Stimulated activated CD8-positive, alpha-beta memory T cell treated with anti-CD3 and anti-CD28 coated beads, Interleukin-4, amount 100 ng/mL, for 48 hours (primary cell): ENCODE results near the gene PCP2.

Experiments
- DNase-seq: peaks from one replicate; pipeline ENCODE4 v3.0.0-alpha.2; 2020

PCP2 gene

GRCh38 chr19:7633698-7634097, at the start of gene PCP2:
TSS of gene PCP2 (minus strand) at chr19:7633719. CDS start at chr19:7633457, 262 bp downstream.
- no peak for DNase-seq

- DNase-seq: no peak
Measured at GRCh38 chr19:7682175-7682855, 48.8 kb upstream of the PCP2 start.

- peak; percentile 90 for DNase-seq
Measured at GRCh38 chr19:7681340-7682174, 48.0 kb upstream of the PCP2 start.

DNA sequence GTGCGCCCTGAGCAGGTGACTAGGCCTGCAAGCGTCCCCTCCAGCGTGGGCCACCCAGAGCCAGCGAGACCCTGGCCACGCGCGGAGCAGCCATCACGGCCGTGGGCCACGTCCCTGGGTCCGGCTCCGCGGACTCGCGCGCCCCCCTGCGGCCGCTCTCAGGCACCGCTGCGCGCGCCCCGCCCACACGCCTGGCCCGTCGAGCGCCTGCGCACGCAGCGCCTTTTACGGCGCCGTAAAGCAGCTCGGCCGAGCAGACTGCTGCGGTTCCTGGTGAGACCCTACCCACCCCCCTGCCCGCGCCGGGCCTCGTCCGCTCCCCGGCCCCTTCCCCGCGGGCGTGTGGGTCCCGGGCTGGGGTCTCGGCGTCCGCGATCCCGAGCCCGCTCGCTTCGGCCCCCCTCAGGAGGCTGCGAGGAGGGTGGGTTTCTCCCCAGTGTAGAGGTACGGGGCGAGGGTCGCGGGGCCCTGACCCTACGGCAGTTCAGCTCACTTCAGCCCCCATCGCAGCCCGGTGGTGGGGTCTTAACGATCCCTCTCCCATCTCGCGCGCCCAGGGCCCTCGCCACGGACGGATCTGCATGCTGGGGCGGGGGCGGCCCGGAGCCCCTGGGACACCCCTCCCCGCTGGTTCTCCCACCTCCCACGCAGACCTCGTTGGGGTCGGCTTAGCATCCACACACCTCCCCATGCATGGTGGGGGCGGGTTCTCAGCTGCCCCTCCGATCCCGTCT, 47.3 kb upstream of the PCP2 start, which contains the start of gene TRAPPC5:
Gene TRAPPC5 (plus strand): TSS at position 228 of the 734 bp plus-strand sequence. CDS start 1,421 bp downstream, outside the sequence.
- peak; percentile 89 for DNase-seq

GRCh38 chr19:7679771-7680605, 46.5 kb upstream of the PCP2 start:
- DNase-seq: no peak

DNA sequence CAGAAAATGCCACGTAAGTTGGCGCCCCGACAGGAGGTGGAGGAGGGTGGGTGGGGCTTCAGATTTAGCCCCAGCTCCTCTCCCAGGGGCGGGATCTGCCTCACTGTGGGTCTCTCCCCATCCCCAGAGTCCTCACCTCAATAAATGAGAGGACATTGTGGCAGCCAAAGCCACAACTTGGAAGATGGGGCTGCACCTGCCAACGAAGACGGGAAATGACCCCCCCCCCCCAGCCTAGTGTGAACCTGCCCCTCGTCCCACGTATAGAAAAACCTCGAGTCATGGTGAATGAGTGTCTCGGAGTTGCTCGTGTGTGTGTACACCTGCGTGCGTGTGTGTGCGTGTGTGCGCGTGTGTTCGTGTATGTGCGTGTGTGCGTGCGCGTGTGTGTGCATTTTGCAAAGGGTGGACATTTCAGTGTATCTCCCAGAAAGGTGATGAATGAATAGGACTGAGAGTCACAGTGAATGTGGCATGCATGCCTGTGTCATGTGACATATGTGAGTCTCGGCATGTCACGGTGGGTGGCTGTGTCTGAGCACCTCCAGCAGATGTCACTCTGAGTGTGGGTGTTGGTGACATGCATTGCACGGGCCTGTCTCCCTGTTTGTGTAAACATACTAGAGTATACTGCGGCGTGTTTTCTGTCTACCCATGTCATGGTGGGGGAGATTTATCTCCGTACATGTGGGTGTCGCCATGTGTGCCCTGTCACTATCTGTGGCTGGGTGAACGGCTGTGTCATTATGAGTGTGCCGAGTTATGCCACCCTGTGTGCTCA, 45.6 kb upstream of the PCP2 start:
- peak; percentile 69 for DNase-seq

- no peak for DNase-seq
Measured at GRCh38 chr19:7677669-7678311, 44.3 kb upstream of the PCP2 start.

GRCh38 chr19:7676854-7677253, 43.3 kb upstream of the PCP2 start, which contains the start of gene MCEMP1:
TSS of gene MCEMP1 (plus strand) at chr19:7677090. CDS start at chr19:7677121, 31 bp downstream.
- DNase-seq: no peak

GRCh38 chr19:7676376-7676775, 42.9 kb upstream of the PCP2 start:
- no peak for DNase-seq

DNA sequence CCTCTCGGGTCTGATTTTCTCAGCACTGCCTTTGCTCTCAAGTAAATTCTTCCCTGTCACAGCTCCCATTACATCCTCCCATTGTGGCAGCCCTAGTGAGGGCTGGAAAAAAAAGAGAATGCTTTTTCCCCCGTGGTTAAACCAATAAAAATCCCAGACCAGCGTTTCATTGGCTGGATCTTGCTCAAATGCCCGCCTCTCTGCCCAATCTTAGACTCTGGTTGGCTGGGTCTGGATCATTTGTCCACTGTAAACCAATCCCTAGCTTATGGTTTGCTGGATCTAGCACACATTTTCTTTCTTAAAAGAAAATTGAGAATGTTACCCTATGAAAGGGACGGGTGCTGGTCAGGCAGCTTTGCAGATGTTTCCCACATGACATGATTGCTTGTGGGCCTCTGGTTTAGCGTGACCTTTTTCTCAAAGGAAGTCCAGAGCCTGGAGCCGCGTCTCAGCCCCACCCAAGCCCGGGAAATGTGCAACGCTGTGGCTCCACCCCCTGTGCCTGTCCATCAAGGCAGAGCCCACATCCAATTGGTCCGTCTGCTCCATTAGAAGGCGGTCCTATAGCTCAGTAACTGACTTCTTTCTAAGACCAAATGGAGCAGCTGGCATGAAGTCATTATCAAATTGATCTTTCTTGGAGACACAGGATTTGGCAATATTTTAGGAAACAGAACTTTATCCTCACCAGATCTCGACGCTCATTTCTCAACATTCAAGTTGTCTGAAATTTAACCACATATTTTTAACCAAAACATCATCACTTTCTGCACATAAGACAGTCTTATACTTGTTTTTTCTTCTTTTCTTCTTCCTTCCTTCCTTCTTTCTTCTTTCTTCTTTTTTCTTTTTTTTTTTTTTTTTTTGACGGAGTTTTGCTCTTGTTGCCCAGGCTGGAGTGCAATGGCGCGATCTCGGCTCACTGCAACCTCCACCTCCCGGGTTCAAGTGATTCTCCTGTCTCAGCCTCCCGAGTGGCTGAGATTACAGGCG, 40.8 kb upstream of the PCP2 start:
- DNase-seq: peak; percentile 66

- no peak for DNase-seq
Measured at GRCh38 chr19:7672522-7672921, 39.0 kb upstream of the PCP2 start.

- no peak for DNase-seq
Measured at GRCh38 chr19:7670790-7671189, 37.3 kb upstream of the PCP2 start.

GRCh38 chr19:7670150-7670783, 36.7 kb upstream of the PCP2 start:
- no peak for DNase-seq

- DNase-seq: no peak
Measured at GRCh38 chr19:7669641-7670040, 36.1 kb upstream of the PCP2 start.

DNA sequence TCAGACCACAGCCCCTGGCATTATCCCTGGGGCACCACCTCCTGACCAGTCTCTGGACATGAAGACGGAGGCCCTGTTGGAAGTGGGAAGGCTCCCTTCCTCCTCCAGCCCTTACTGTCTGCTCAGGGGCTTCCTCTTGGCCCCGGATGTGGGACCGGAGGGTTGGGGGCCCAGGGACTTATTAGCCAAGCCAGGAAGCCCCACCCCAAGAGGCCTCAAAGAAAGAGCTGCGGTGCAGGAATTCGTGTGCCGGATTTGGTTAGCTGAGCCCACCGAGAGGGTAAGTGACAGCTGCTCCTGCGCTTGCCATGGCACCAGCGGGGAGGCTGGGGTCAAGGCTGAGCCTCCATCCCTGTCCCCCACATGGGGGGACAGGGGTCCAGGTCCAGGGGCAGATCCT, 35.3 kb upstream of the PCP2 start, which contains the start of gene RETN:
Gene RETN (plus strand): TSS at position 208 of the 400 bp plus-strand sequence. CDS start 278 bp downstream, outside the sequence.
- no peak for DNase-seq

- DNase-seq: no peak
Measured at GRCh38 chr19:7665076-7665475, 31.6 kb upstream of the PCP2 start.

DNA sequence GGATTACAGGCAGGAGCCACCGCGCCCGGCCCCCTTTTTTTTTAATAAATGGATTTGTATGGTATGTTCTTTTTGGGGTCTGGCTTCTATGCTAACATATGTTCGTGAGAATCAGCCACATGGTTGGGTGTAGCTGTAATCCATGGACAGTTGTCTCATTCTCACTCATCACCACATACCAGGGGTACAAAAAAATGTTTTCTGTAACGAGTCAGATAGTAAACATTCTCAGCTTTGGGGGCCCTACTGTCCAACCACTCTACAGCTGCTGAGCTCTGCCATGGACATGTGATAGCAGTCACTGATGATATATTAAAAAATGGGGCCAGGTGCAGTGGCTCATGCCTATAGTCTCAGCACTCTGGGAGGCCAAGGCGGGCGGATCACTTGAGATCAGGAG, 30.2 kb upstream of the PCP2 start:
- no peak for DNase-seq

GRCh38 chr19:7662657-7663056, 29.1 kb upstream of the PCP2 start:
- no peak for DNase-seq
